Peyer's patch (tissue), 4 donors: Measurements from ENCODE around the gene HMGN2.

Experiments
- POLR2A ChIP-seq, 2 donors: fragments of 450-650 bp; IDR thresholded peaks; one replicate each; pipeline ENCODE4 v1.5.1; 2017; ENCODE audit warnings: antibody characterized with exemption in 2 of 2, mild to moderate bottlenecking in 2 of 2, moderate library complexity in 2 of 2
- TF ChIP-seq, protein P1 (sequence below), 6 experiments: fragments of 450-650 bp in 4 of 6; fragments of 200-600 bp in 2 of 6; sonication (generic) in 1 of 6; IDR thresholded peaks; one replicate each; pipeline ENCODE4 v1.5.1; 2017 to 2019; ENCODE audit warnings: antibody characterized with exemption in 6 of 6, mild to moderate bottlenecking in 3 of 6, moderate library complexity in 1 of 6

DNA sequence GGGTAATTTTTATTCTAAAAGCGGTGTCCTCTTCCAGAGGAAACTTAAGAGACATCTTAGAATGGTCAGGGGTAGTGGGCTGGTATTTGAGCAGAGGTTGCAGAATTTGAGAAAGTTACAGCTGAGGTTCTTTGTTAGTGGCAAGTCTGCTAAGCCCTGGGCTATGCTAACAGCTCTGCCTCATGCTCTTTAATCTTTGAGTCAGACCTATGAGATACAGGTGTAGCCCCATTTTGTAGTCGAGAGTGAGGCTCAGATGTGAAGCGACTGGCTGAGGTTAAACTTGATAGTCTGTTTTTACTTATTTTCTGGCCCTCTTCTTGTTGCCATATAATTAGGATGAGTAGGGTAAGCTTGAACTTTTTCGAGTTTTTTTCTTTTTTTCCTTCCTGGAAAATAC is 4.7 kb downstream of the HMGN2 start:
- TF ChIP-seq POLR2A (IDR thresholded peaks at IDR 0.05), result no peak
- TF ChIP-seq, protein P1, sequence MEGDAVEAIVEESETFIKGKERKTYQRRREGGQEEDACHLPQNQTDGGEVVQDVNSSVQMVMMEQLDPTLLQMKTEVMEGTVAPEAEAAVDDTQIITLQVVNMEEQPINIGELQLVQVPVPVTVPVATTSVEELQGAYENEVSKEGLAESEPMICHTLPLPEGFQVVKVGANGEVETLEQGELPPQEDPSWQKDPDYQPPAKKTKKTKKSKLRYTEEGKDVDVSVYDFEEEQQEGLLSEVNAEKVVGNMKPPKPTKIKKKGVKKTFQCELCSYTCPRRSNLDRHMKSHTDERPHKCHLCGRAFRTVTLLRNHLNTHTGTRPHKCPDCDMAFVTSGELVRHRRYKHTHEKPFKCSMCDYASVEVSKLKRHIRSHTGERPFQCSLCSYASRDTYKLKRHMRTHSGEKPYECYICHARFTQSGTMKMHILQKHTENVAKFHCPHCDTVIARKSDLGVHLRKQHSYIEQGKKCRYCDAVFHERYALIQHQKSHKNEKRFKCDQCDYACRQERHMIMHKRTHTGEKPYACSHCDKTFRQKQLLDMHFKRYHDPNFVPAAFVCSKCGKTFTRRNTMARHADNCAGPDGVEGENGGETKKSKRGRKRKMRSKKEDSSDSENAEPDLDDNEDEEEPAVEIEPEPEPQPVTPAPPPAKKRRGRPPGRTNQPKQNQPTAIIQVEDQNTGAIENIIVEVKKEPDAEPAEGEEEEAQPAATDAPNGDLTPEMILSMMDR (IDR thresholded peaks at IDR 0.05), result no peak
